ENCODE measurements around the gene ARHGEF1.

Gene ARHGEF1, protein sequence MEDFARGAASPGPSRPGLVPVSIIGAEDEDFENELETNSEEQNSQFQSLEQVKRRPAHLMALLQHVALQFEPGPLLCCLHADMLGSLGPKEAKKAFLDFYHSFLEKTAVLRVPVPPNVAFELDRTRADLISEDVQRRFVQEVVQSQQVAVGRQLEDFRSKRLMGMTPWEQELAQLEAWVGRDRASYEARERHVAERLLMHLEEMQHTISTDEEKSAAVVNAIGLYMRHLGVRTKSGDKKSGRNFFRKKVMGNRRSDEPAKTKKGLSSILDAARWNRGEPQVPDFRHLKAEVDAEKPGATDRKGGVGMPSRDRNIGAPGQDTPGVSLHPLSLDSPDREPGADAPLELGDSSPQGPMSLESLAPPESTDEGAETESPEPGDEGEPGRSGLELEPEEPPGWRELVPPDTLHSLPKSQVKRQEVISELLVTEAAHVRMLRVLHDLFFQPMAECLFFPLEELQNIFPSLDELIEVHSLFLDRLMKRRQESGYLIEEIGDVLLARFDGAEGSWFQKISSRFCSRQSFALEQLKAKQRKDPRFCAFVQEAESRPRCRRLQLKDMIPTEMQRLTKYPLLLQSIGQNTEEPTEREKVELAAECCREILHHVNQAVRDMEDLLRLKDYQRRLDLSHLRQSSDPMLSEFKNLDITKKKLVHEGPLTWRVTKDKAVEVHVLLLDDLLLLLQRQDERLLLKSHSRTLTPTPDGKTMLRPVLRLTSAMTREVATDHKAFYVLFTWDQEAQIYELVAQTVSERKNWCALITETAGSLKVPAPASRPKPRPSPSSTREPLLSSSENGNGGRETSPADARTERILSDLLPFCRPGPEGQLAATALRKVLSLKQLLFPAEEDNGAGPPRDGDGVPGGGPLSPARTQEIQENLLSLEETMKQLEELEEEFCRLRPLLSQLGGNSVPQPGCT

DNA sequence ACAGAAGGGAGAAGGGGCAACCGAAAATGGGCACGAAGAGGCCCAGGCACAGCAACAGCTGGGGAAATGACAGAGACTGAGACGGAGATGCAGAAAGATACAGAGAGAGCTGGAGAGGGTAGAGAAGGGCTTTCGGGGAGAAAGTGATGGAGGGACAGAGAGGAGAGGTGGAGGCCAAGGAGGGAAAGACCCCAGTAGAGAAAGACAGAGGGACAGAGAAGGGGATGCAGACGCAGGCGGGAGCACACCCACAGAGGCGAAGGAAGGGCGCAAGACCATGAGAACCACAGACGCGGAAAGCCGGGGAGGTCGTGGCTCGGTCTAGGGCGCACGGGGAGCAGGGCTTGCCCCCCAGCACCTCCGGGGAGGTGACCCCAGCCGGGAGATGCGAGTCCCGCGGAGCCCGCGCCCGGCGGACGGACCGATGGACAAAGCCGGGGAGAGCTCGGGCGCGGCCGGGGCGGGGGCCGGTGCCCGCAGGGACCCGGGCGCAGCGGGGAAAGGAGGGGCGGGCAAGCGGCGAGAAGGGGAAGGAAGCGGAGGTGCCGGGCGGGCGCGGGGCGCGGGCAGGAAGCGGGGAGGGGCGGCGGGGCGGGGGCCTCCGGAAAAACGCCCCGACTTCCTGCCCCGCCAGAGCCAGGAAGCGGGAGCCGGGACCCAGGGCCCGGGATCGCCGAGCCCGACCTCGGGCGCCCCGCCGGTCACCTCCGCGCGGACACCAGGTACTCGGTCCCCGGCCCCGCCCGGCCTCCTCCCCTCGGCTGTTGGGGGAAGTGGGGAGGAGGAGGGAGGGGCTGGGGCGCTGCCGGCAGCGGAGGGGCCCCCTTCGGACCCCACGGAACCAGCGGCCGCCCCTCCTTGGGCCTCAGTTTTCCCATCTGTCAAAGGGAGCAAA, at the start of gene ARHGEF1:
TSS of gene ARHGEF1 (plus strand) at position 617 of the 895 bp plus-strand sequence. CDS start 4,899 bp downstream, outside the sequence.
- H3K27me3 ChIP-seq (ENCODE audit: control insufficient read depth, insufficient read depth, low read length): peaks cover 32% of the 10 kb centered on the region
- H3K4me1 ChIP-seq (ENCODE audit: control insufficient read depth, low read depth, low read length): peaks cover 9% of the 10 kb centered on the region
- no peaks in the 10 kb centered on the region for H3K36me3 ChIP-seq (ENCODE audit: control insufficient read depth, low read depth, low read length)
- peak within 1 kb of the TSS; percentile 79 for H3K4me3 ChIP-seq (ENCODE audit: low read length)
- no peak within 1 kb of the TSS for H3K27ac ChIP-seq (ENCODE audit: low read length)
- no peaks in the 10 kb centered on the region for H3K9me3 ChIP-seq (ENCODE audit: control insufficient read depth, low read depth, low read length)
- H3K9ac ChIP-seq (ENCODE audit: low read length): peak within 1 kb of the TSS; percentile 45

DNA sequence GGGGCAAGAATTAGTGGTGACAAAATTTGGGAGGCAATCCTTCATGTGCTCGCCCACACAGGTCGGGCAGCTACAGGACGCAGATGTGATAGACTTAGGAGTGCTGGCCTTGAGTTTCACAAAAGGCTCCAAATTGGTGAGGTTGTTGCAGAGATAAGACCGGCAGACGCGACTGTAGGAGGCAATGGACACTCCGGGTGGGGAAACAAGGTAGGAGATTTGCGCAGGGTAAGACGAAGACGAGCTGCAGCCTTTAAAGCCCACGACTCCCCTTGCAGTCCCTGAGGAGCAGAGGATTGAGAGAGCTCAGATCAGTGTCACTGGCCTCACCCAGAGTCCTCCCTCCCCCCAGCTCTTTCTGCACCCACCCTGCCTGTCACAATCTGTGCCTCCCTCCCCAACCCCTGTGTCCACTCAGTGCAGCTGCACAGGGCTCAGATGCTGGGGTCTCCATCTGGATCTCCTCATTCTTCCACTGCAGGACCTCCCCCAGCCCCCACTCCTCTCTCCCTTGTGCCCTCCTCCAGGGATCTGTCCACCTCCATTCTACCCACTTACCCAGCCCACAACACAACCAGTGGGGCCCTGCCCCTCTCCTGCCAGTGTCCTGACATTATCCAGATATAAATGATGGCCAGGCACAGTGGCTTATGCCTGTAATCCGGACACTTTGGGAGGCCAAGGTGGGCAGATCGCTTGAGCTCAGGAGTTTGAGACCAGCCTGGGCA, 44.8 kb upstream of the ARHGEF1 start:
- Histone ChIP-seq H3K27me3 (ENCODE audit: control insufficient read depth, insufficient read depth, low read length) (no peaks in the 10 kb centered on the region), H3K36me3 (ENCODE audit: control insufficient read depth, low read depth, low read length) (no peaks in the 10 kb centered on the region), H3K9ac (ENCODE audit: low read length) (no peak overlapping the region), H3K9me3 (ENCODE audit: control insufficient read depth, low read depth, low read length) (no peaks in the 10 kb centered on the region), H3K27ac (ENCODE audit: low read length) (no peak overlapping the region), H3K4me3 (ENCODE audit: low read length) (no peak overlapping the region), H3K4me1 (ENCODE audit: control insufficient read depth, low read depth, low read length) (no peaks in the 10 kb centered on the region)

DNA sequence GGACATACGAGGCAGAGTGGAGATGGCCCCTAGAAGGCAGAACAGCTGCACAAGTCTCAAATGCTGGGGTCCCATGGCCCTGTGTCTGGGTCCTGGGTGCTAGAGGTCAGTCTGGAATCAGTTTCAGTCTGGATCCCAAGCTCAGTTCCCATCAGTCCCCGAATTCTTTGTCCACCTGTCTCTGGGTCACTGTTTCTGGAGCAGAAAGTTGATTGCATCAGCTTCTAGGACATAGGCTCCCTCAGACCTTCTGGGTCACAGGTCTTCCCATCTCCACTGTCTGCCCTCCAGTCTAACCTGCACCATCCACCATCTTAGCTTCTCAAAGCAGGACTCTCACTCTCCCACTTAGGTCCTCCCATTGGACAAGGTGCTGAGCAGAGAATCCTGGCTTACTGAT, 43.8 kb upstream of the ARHGEF1 start:
- H3K36me3 ChIP-seq (ENCODE audit: control insufficient read depth, low read depth, low read length): no peaks in the 10 kb centered on the region
- H3K27ac ChIP-seq (ENCODE audit: low read length): no peak overlapping the region
- no peak overlapping the region for H3K4me3 ChIP-seq (ENCODE audit: low read length)
- H3K9ac ChIP-seq (ENCODE audit: low read length): no peak overlapping the region
- H3K27me3 ChIP-seq (ENCODE audit: control insufficient read depth, insufficient read depth, low read length): no peaks in the 10 kb centered on the region
- H3K4me1 ChIP-seq (ENCODE audit: control insufficient read depth, low read depth, low read length): no peaks in the 10 kb centered on the region
- no peaks in the 10 kb centered on the region for H3K9me3 ChIP-seq (ENCODE audit: control insufficient read depth, low read depth, low read length)

DNA sequence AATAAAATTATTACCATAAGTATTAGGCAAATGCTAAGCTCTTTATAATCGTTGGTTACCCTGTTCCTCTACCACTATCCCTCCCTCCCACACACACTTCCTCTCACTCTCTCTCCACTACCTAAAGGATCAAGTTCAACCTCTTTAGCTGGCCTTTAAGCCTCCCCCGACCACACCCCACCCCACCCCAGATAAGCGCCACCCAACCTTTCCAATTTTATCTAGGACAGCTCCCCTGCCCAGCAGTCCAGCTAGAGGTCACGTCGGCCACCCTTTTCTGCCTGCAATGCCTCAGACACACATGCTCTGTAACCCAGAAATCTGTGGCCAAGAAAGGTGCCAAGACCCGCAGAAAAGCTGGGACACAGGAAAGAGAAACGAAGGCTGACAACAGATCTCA, 39.6 kb upstream of the ARHGEF1 start:
- Histone ChIP-seq H3K9me3 (ENCODE audit: control insufficient read depth, low read depth, low read length) (no peaks in the 10 kb centered on the region), H3K27me3 (ENCODE audit: control insufficient read depth, insufficient read depth, low read length) (no peaks in the 10 kb centered on the region), H3K4me3 (ENCODE audit: low read length) (no peak overlapping the region), H3K36me3 (ENCODE audit: control insufficient read depth, low read depth, low read length) (no peaks in the 10 kb centered on the region), H3K9ac (ENCODE audit: low read length) (no peak overlapping the region), H3K4me1 (ENCODE audit: control insufficient read depth, low read depth, low read length) (no peaks in the 10 kb centered on the region), H3K27ac (ENCODE audit: low read length) (no peak overlapping the region)

DNA sequence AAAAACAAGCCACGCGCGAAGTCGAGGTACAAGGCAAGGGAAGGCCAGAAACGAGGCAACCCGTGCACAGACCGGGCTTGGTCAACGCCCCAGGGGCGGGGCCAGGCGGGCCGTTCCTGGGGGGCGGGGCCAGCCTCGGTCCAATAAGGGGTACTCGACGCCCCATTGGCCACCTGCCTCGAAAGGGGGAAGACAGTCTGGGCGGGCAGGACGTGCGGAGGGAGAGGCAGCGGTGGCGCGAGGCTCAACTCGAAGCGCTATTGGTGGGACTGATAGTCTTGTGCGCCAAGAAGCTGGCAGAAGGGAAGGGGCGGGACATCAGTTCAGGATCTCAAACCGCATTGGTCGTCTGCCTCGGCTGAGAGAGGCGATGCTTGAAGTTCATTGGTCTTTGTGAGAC, 38.4 kb upstream of the ARHGEF1 start, which contains the start of gene LYPD4:
TSS of gene LYPD4 (minus strand) at position 83 of the 400 bp plus-strand sequence. CDS start 5,398 bp downstream, outside the sequence.
- H3K9me3 ChIP-seq (ENCODE audit: control insufficient read depth, low read depth, low read length): no peaks in the 10 kb centered on the region
- H3K36me3 ChIP-seq (ENCODE audit: control insufficient read depth, low read depth, low read length): no peaks in the 10 kb centered on the region
- H3K4me1 ChIP-seq (ENCODE audit: control insufficient read depth, low read depth, low read length): no peaks in the 10 kb centered on the region
- H3K27ac ChIP-seq (ENCODE audit: low read length): no peak within 1 kb of the TSS
- no peaks in the 10 kb centered on the region for H3K27me3 ChIP-seq (ENCODE audit: control insufficient read depth, insufficient read depth, low read length)
- H3K9ac ChIP-seq (ENCODE audit: low read length): no peak within 1 kb of the TSS
- no peak within 1 kb of the TSS for H3K4me3 ChIP-seq (ENCODE audit: low read length)

DNA sequence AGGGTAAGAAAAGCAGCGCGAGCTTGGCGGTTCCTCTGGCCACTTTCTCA, 38.2 kb upstream of the ARHGEF1 start, which contains the start of gene DMRTC2:
TSS of gene DMRTC2 (plus strand) at position 42 of the 50 bp plus-strand sequence. CDS start 2,387 bp downstream, outside the sequence.
- H3K27ac ChIP-seq (ENCODE audit: low read length): no peak within 1 kb of the TSS
- no peak within 1 kb of the TSS for H3K9ac ChIP-seq (ENCODE audit: low read length)
- no peaks in the 10 kb centered on the region for H3K27me3 ChIP-seq (ENCODE audit: control insufficient read depth, insufficient read depth, low read length)
- H3K9me3 ChIP-seq (ENCODE audit: control insufficient read depth, low read depth, low read length): no peaks in the 10 kb centered on the region
- no peaks in the 10 kb centered on the region for H3K4me1 ChIP-seq (ENCODE audit: control insufficient read depth, low read depth, low read length)
- no peak within 1 kb of the TSS for H3K4me3 ChIP-seq (ENCODE audit: low read length)
- H3K36me3 ChIP-seq (ENCODE audit: control insufficient read depth, low read depth, low read length): no peaks in the 10 kb centered on the region

DNA sequence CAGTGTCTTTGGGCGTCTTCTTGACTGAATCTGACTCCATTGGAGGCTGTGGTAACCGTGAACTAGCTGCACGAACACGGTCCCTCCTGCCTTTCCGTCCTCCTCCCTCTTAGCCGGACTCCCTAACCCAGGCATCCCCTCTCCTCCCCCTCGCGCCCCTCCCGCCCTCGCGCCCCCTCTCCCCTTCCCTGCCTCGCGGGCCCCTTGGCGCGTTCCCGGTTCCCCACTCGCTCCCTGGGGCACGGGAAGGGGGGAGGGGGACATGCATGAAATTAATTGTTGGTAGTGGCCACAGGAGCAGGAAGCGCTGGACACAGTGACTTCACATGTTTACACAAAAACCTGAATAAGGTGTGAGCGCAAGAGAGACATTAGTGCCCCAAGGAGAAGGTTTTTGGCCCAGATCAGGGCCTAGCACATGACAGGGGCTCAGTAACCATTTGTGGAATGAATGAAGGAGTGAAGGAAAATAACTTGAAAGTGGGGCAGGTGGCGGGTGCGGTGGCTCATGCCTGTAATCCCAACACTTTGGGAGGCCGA, 37.9 kb upstream of the ARHGEF1 start:
- H3K36me3 ChIP-seq (ENCODE audit: control insufficient read depth, low read depth, low read length): no peaks in the 10 kb centered on the region
- no peaks in the 10 kb centered on the region for H3K9me3 ChIP-seq (ENCODE audit: control insufficient read depth, low read depth, low read length)
- H3K27ac ChIP-seq (ENCODE audit: low read length): no peak overlapping the region
- H3K4me1 ChIP-seq (ENCODE audit: control insufficient read depth, low read depth, low read length): no peaks in the 10 kb centered on the region
- no peaks in the 10 kb centered on the region for H3K27me3 ChIP-seq (ENCODE audit: control insufficient read depth, insufficient read depth, low read length)
- no peak overlapping the region for H3K9ac ChIP-seq (ENCODE audit: low read length)
- H3K4me3 ChIP-seq (ENCODE audit: low read length): no peak overlapping the region

DNA sequence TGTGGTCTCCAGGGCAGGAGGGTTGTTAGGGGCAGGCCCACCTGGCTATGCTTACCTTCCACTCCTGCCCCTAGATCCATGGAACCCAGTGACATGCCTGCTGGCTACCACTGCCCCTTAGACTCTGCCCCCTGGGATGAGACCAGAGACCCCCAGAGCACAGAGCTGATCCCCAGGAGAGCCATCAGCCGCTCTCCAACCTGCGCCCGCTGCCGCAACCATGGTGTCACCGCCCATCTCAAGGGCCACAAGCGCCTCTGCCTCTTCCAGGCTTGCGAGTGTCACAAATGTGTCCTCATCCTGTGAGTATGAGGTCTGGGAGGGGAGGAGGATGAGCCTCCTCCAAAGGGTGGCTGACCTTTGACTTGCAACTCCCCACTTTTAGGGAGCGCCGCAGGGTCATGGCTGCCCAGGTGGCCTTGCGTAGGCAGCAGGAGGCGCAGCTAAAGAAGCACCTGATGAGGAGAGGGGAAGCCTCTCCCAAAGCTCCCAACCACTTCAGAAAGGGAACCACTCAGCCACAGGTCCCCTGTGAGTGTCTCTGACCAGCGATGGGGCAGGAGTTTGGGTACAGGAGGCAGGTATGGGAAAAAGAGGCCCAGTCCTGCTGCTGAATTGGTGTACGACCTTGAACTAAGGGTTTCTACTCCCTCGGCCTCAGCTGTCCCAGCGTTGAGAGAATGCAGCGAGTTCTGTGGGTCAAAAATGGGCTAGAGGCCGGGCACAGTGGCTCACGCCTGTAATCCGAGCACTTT, 35.5 kb upstream of the ARHGEF1 start:
- Histone ChIP-seq H3K27me3 (ENCODE audit: control insufficient read depth, insufficient read depth, low read length) (no peaks in the 10 kb centered on the region), H3K36me3 (ENCODE audit: control insufficient read depth, low read depth, low read length) (no peaks in the 10 kb centered on the region), H3K27ac (ENCODE audit: low read length) (no peak overlapping the region), H3K9me3 (ENCODE audit: control insufficient read depth, low read depth, low read length) (no peaks in the 10 kb centered on the region), H3K4me1 (ENCODE audit: control insufficient read depth, low read depth, low read length) (no peaks in the 10 kb centered on the region), H3K9ac (ENCODE audit: low read length) (no peak overlapping the region), H3K4me3 (ENCODE audit: low read length) (no peak overlapping the region)

DNA sequence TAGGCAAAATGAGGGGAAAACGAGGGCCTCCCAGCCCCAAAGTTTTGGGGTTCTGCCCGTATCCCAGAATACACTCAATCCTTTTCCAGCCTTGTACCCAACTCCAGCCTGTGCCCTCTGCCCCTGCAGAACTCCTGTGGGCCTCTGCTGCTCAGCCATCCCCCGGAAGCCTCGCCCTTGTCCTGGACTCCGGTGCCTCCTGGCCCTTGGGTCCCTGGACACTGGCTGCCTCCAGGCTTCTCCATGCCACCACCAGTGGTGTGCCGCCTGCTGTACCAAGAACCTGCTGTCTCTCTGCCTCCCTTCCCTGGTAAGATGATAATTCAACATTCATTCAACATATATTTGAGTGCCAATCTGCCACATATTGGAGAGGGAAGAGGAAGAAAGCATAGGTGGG, 34.3 kb upstream of the ARHGEF1 start:
- no peaks in the 10 kb centered on the region for H3K27me3 ChIP-seq (ENCODE audit: control insufficient read depth, insufficient read depth, low read length)
- no peaks in the 10 kb centered on the region for H3K9me3 ChIP-seq (ENCODE audit: control insufficient read depth, low read depth, low read length)
- no peaks in the 10 kb centered on the region for H3K4me1 ChIP-seq (ENCODE audit: control insufficient read depth, low read depth, low read length)
- H3K4me3 ChIP-seq (ENCODE audit: low read length): no peak overlapping the region
- no peaks in the 10 kb centered on the region for H3K36me3 ChIP-seq (ENCODE audit: control insufficient read depth, low read depth, low read length)
- no peak overlapping the region for H3K27ac ChIP-seq (ENCODE audit: low read length)
- no peak overlapping the region for H3K9ac ChIP-seq (ENCODE audit: low read length)

DNA sequence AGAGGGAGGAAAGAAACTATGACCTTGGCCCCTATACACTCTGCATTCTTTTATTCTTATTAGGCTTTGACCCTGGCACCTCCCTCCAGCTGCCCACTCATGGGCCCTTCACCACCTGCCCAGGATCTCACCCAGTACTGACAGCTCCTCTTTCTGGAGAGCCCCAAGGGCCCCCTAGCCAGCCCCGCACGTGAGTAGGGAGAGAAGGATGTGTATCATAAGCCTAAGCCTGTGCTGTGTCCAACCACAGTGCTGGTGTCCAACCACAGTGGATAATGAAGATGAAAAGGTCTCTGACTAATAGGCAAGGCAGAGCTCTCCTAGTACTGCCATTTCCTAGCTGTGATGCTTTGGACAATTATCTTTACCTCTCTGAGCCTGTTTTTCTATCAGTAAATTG, 33.9 kb upstream of the ARHGEF1 start:
- no peak overlapping the region for H3K9ac ChIP-seq (ENCODE audit: low read length)
- no peak overlapping the region for H3K4me3 ChIP-seq (ENCODE audit: low read length)
- H3K27ac ChIP-seq (ENCODE audit: low read length): no peak overlapping the region
- no peaks in the 10 kb centered on the region for H3K36me3 ChIP-seq (ENCODE audit: control insufficient read depth, low read depth, low read length)
- no peaks in the 10 kb centered on the region for H3K9me3 ChIP-seq (ENCODE audit: control insufficient read depth, low read depth, low read length)
- H3K4me1 ChIP-seq (ENCODE audit: control insufficient read depth, low read depth, low read length): no peaks in the 10 kb centered on the region
- no peaks in the 10 kb centered on the region for H3K27me3 ChIP-seq (ENCODE audit: control insufficient read depth, insufficient read depth, low read length)
